Left lung (tissue), 10 donors: Measurements from ENCODE around the gene TMEM131. TPM values are rescaled to one million over a fixed set of nuclear protein-coding genes. Genes with fewer than 3 reads are reported as not detected.

ENCODE experiments used
- ATAC-seq: fragments of 200-7000 bp; cut with Tn5 transposase; one replicate; pipeline ENCODE4 v1.9.1; 2020; ENCODE audit warnings: moderate library complexity
- DNase-seq, 4 donors: peaks; one replicate each; pipeline ENCODE4 v3.0.0-alpha.2; 2013 to 2020
- H3K27ac ChIP-seq, 2 donors: fragments of 200-600 bp; sonication (generic) in 1 of 2; one replicate each; pipeline versions ENCODE4 v1.5.0 to v1.8.0; 2020 to 2021
- H3K27me3 ChIP-seq, 2 donors: fragments of 200-600 bp; sonication (generic) in 1 of 2; one replicate each; pipeline versions ENCODE4 v1.5.0 to v1.8.0; 2020 to 2021
- H3K36me3 ChIP-seq, 2 donors: fragments of 200-600 bp; sonication (generic) in 1 of 2; one replicate each; pipeline versions ENCODE4 v1.5.0 to v1.8.0; 2020 to 2021
- H3K4me1 ChIP-seq, 2 donors: fragments of 200-600 bp; one replicate each; pipeline ENCODE4 v1.8.0; 2021
- H3K4me3 ChIP-seq, 2 donors: fragments of 200-600 bp; sonication (generic) in 1 of 2; one replicate each; pipeline versions ENCODE4 v1.5.0 to v1.8.0; 2020 to 2021; ENCODE audit warnings: mild to moderate bottlenecking in 1 of 2
- H3K9me3 ChIP-seq, 2 donors: fragments of 200-600 bp; sonication (generic) in 1 of 2; one replicate each; pipeline versions ENCODE4 v1.5.0 to v1.8.0; 2020 to 2021
- CTCF ChIP-seq, 2 donors: fragments of 200-600 bp; sonication (generic) in 1 of 2; IDR thresholded peaks; one replicate each; pipeline versions ENCODE4 v1.5.0 to v1.8.0; 2021; ENCODE audit warnings: antibody characterized with exemption in 2 of 2
- intact Hi-C, 2 donors: fragments of 100-400 bp; cut with DNase I; formaldehyde crosslinking; loops; one replicate each; pipeline versions ENCODE4 v1.11.2 to v1.14.2; 2022
- polyA plus RNA-seq, 6 donors: library from polyadenylated mRNA; unstranded; fragments of 120-200 nt; gene quantifications; one replicate each; pipeline ENCODE4 v1.2.1, GENCODE V29; 2013; ENCODE audit not compliant: insufficient read length in 6 of 6
- total RNA-seq, 2 donors: library from RNA; stranded (reverse); fragmentation: NEBNext Ultra II Directional; extraction: Animal tissue kit (Norgen Biotek cat#: 25700); gene quantifications; one replicate each; pipeline ENCODE4 v1.2.1, GENCODE V29; 2021
- donor health status: DM: no; HTN: yes; CAD: no.
- donor health status: DM: no; HTN: no; CAD: no.

The TMEM131 gene
- total and polyA plus RNA-seq, 8 donors: 43.9 to 52.0 (median 47.8) TPM

GRCh38 chr2:98012561-98012991, 16.8 kb upstream of the TMEM131 start:
- Histone ChIP-seq H3K36me3 (no peaks in the 10 kb centered on the region), H3K27ac (no peak overlapping the region), H3K27me3 (no peaks in the 10 kb centered on the region), H3K4me1 (peaks cover 4 to 8% of the 10 kb centered on the region in 2 donors), H3K4me3 (no peak overlapping the region), H3K9me3 (no peaks in the 10 kb centered on the region)
- TF ChIP-seq CTCF (IDR thresholded peaks at IDR 0.05): no peak
- ATAC-seq: peak; percentile 71
- no peak for DNase-seq
- intact Hi-C loops: no loop called here

- ATAC-seq (no peak), DNase-seq (no peak)
- intact Hi-C loops: no loop called here
- H3K4me3 ChIP-seq: no peak overlapping the region
- no peaks in the 10 kb centered on the region for H3K36me3 ChIP-seq
- H3K27me3 ChIP-seq: no peaks in the 10 kb centered on the region
- no peak for TF ChIP-seq CTCF (IDR thresholded peaks at IDR 0.05)
- H3K4me1 ChIP-seq: peaks cover 4 to 8% of the 10 kb centered on the region in 2 donors
- no peak overlapping the region for H3K27ac ChIP-seq
- no peaks in the 10 kb centered on the region for H3K9me3 ChIP-seq
Measured at GRCh38 chr2:98009887-98010760, 14.4 kb upstream of the TMEM131 start.

GRCh38 chr2:98008415-98008814, 12.7 kb upstream of the TMEM131 start:
- no peak for ATAC-seq
- H3K4me3 ChIP-seq: no peak overlapping the region

GRCh38 chr2:98006378-98006777, 10.6 kb upstream of the TMEM131 start:
- Histone ChIP-seq H3K27ac (no peak overlapping the region), H3K9me3 (no peaks in the 10 kb centered on the region), H3K4me3 (no peak overlapping the region), H3K27me3 (no peaks in the 10 kb centered on the region), H3K36me3 (no peaks in the 10 kb centered on the region), H3K4me1 (no peaks in the 10 kb centered on the region)
- intact Hi-C loops: no loop called here
- DNase-seq (no peak), ATAC-seq (no peak)
- TF ChIP-seq CTCF (IDR thresholded peaks at IDR 0.05): no peak

More at GRCh38 chr2:98008415-98008814, 12.7 kb upstream of the TMEM131 start:
- Histone ChIP-seq H3K27me3 (no peaks in the 10 kb centered on the region), H3K27ac (no peak overlapping the region), H3K4me1 (peaks cover 3 to 4% of the 10 kb centered on the region in 2 donors), H3K36me3 (no peaks in the 10 kb centered on the region), H3K9me3 (no peaks in the 10 kb centered on the region)
- DNase-seq: no peak
- intact Hi-C loops: no loop called here
- no peak for TF ChIP-seq CTCF (IDR thresholded peaks at IDR 0.05)

- no peaks in the 10 kb centered on the region for H3K27me3 ChIP-seq
- TF ChIP-seq CTCF (IDR thresholded peaks at IDR 0.05): no peak
- no peak for ATAC-seq
Measured at GRCh38 chr2:98004613-98005012, 8.9 kb upstream of the TMEM131 start.

More at GRCh38 chr2:98004613-98005012, 8.9 kb upstream of the TMEM131 start:
- H3K4me1 ChIP-seq: no peaks in the 10 kb centered on the region
- no peak for DNase-seq
- H3K9me3 ChIP-seq: no peaks in the 10 kb centered on the region
- no peaks in the 10 kb centered on the region for H3K36me3 ChIP-seq
- intact Hi-C loops: no loop called here
- no peak overlapping the region for H3K4me3 ChIP-seq
- no peak overlapping the region for H3K27ac ChIP-seq
